ENCODE measurements around the gene FAM229A.

GRCh38 chr1:32353886-32354570 is 8.3 kb downstream of the FAM229A start:
- TF ChIP-seq CTCF (IDR thresholded peaks at IDR 0.05; ENCODE audit: low read depth, low read length) (no peak), MYC (IDR thresholded peaks at IDR 0.05; ENCODE audit: low read depth, low read length) (no peak), POLR2A (IDR thresholded peaks at IDR 0.05; ENCODE audit: extremely low read depth, insufficient read length) (no peak)

All from NB4 (cell line).